Gastroesophageal sphincter (tissue), 4 donors: ENCODE results near the gene CAVIN2. TPM values are rescaled to one million over a fixed set of nuclear protein-coding genes. Genes with fewer than 3 reads are reported as not detected.

Experiments
- ATAC-seq: fragments of 150-250 bp; one replicate; pipeline ENCODE4 v1.9.1; 2016; ENCODE audit warnings: mild to moderate bottlenecking, moderate library complexity
- H3K27ac ChIP-seq, 4 donors: fragments of 200-600 bp; sonication (generic) in 3 of 4; 1 replicate in 3 of 4; 2 replicates in 1 of 4; pipeline ENCODE4 v1.5.1; 2016 to 2019
- H3K27me3 ChIP-seq: fragments of 200-600 bp; sonication (generic); one replicate; pipeline ENCODE4 v1.5.1; 2019
- H3K36me3 ChIP-seq, 2 donors: fragments of 200-600 bp; sonication (generic); one replicate each; pipeline ENCODE4 v1.5.1; 2019; ENCODE audit warnings: control low read depth in 1 of 2
- H3K4me1 ChIP-seq, 3 donors: fragments of 200-600 bp; sonication (generic); 1 replicate in 2 of 3; 2 replicates in 1 of 3; pipeline ENCODE4 v1.5.1; 2016 to 2019; ENCODE audit warnings: control low read depth in 2 of 3
- H3K4me3 ChIP-seq, 2 donors: fragments of 200-600 bp; sonication (generic); one replicate each; pipeline ENCODE4 v1.5.1; 2019; ENCODE audit warnings: mild to moderate bottlenecking in 1 of 2, moderate library complexity in 1 of 2
- H3K9me3 ChIP-seq, 3 donors: fragments of 200-600 bp; sonication (generic); one replicate each; pipeline ENCODE4 v1.5.1; 2017 to 2019; ENCODE audit warnings: control low read depth in 2 of 3
- EP300 ChIP-seq: sonication (generic); formaldehyde crosslinking; IDR thresholded peaks from one replicate; pipeline ENCODE4 v1.6.1; 2017; ENCODE audit warnings: antibody characterized with exemption, mild to moderate bottlenecking
- POLR2A ChIP-seq, 2 donors: fragments of 450-650 bp; IDR thresholded peaks; one replicate each; pipeline ENCODE4 v1.6.1; 2017; ENCODE audit warnings: antibody characterized with exemption in 2 of 2, mild to moderate bottlenecking in 2 of 2, moderate library complexity in 1 of 2
- POLR2AphosphoS5 ChIP-seq: sonication (generic); formaldehyde crosslinking; IDR thresholded peaks from one replicate; pipeline ENCODE4 v1.6.1; 2017; ENCODE audit warnings: antibody characterized with exemption
- WGBS, 2 donors: methylation state at CpG; one replicate each; pipeline ENCODE4 v1.1.5; 2018; ENCODE audit warnings: low coverage in 1 of 2; 5-methylcytosine and 5-hydroxymethylcytosine counted together
- total RNA-seq, 4 donors: library from RNA; depleted of rRNA; stranded (reverse); fragments of >200 nt; gene quantifications; one replicate each; pipeline ENCODE4 v1.1.0, GENCODE V29; 2016
- TF ChIP-seq, protein P1 (sequence below), 4 experiments: fragments of 200-600 bp in 2 of 4; fragments of 450-650 bp in 2 of 4; sonication (generic) in 1 of 4; IDR thresholded peaks; one replicate each; pipeline ENCODE4 v1.5.1; 2017 to 2019; ENCODE audit warnings: antibody characterized with exemption in 4 of 4, mild to moderate bottlenecking in 2 of 4, moderate library complexity in 2 of 4

Gene CAVIN2
- total RNA-seq, 4 donors from 2014 or later = 72.8 to 192 (median 129) TPM

DNA sequence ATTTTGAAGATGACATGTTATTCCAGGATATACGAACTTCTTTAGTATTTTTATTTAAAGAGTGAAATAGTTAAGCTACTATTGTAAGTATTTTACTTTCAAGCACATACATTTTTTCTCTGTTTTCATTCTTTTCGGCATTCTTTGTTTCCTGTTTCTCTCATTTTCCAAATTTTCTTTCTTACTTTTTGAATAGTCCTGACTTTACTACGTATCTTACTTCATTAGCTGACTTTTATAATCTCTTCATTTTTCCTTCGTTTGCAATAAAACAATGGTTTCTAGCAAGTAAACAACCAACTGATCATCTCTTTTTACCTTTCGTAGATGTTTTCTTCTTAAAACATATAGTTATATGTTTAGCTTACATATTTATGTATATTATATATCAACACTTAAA lies 11.8 kb downstream of the CAVIN2 start:
- Histone ChIP-seq H3K36me3 (peaks cover 0 to 24% of the 10 kb centered on the region in 2 donors), H3K27me3 (no peaks in the 10 kb centered on the region), H3K27ac (no peak overlapping the region), H3K4me1 (peaks cover 0 to 56% (median 6%) of the 10 kb centered on the region in 3 donors), H3K9me3 (no peaks in the 10 kb centered on the region), H3K4me3 (no peak overlapping the region)
- TF ChIP-seq EP300 = no peak
- TF ChIP-seq POLR2AphosphoS5 = no peak
- TF ChIP-seq, protein P1, sequence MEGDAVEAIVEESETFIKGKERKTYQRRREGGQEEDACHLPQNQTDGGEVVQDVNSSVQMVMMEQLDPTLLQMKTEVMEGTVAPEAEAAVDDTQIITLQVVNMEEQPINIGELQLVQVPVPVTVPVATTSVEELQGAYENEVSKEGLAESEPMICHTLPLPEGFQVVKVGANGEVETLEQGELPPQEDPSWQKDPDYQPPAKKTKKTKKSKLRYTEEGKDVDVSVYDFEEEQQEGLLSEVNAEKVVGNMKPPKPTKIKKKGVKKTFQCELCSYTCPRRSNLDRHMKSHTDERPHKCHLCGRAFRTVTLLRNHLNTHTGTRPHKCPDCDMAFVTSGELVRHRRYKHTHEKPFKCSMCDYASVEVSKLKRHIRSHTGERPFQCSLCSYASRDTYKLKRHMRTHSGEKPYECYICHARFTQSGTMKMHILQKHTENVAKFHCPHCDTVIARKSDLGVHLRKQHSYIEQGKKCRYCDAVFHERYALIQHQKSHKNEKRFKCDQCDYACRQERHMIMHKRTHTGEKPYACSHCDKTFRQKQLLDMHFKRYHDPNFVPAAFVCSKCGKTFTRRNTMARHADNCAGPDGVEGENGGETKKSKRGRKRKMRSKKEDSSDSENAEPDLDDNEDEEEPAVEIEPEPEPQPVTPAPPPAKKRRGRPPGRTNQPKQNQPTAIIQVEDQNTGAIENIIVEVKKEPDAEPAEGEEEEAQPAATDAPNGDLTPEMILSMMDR (IDR thresholded peaks at IDR 0.05) = no peak
- TF ChIP-seq POLR2A (IDR thresholded peaks at IDR 0.05) = no peak
- WGBS, 2 donors = 78 to 82% methylated on average over 3 to 5 of the region's 5 CpGs
- ATAC-seq = no peak

DNA sequence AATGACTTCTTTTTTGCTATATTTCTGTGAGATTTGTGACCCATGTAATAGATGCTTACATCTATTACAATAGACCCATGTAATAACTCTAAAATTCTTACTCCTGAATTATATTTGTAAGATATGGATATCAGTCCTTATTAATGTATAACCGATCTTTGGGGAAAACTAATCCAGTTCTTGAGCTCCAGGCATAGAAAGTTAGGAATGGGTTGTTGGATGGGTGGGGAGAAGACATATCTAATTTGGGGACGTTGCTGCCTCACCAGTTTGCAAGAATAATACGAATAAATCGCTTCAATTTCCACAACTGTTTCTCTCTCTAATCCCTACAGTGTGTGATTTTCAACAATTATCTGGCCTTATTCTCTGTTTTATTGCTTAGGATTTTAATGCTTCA lies 13.5 kb downstream of the CAVIN2 start:
- no peaks in the 10 kb centered on the region for H3K9me3 ChIP-seq
- H3K27ac ChIP-seq = no peak overlapping the region
- 84 to 89% methylated on average over 4 of the region's 4 CpGs for WGBS, 2 donors
- peaks cover 0 to 41% (median 0%) of the 10 kb centered on the region in 3 donors for H3K4me1 ChIP-seq
- no peak for ATAC-seq
- peaks cover 0 to 24% of the 10 kb centered on the region in 2 donors for H3K36me3 ChIP-seq
- no peaks in the 10 kb centered on the region for H3K27me3 ChIP-seq
- no peak overlapping the region for H3K4me3 ChIP-seq
- TF ChIP-seq POLR2AphosphoS5 (no peak), POLR2A (IDR thresholded peaks at IDR 0.05) (no peak), EP300 (no peak)
- TF ChIP-seq, protein P1 (IDR thresholded peaks at IDR 0.05) = no peak

DNA sequence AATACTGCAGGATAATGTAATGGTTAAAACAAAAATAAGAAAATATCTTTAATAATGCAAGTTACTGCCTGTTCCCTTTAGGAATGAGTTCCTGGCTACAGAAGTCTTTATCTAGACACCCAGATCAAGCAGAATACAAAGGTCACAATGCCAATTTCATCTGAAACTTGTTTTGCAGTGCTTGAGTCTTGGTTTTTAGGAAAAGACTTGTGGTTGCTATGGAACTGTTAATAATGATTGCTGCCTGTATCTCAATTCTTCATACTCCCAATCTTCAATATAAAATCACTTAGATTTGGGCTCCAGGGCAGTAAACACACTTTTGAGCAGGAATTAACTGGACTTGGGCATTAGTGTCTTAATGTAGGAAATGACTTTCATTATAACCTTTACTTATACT lies 14.2 kb downstream of the CAVIN2 start:
- H3K27me3 ChIP-seq = no peaks in the 10 kb centered on the region
- no peak overlapping the region for H3K27ac ChIP-seq
- no peak overlapping the region for H3K4me3 ChIP-seq
- TF ChIP-seq, protein P1 (IDR thresholded peaks at IDR 0.05) = no peak
- no peak for TF ChIP-seq EP300
- TF ChIP-seq POLR2A (IDR thresholded peaks at IDR 0.05) = no peak
- no peak for TF ChIP-seq POLR2AphosphoS5
- no peak for ATAC-seq
- H3K4me1 ChIP-seq = peaks cover 0 to 34% (median 0%) of the 10 kb centered on the region in 3 donors
- H3K36me3 ChIP-seq = peaks cover 0 to 24% of the 10 kb centered on the region in 2 donors
- no peaks in the 10 kb centered on the region for H3K9me3 ChIP-seq

DNA sequence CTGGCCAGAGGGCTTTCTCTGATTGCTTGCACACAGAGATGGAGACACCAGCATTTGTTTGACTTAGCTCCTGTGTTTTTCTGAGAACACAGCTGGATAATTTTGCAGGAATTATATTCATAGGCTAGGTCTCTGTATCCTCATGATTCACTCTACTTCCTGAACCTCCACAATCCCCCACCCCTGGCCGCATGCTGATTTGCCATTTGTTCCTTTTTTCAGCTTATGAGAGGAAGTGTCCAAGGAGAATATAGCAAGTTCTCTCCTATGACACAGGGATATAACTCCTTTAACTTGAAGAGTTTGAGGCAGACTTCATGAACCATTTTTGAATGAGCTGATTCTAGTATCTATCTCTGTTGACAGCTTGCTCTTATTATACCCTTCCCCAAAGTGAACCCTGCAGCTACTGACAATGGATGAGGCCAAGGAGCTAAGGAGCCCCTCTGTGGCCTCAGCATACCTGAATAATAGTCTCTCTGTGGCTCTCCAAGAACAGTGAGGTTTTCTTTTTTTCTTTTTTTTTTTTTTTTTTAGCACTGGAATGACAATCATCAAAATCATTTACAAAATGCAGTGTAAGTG lies 15.4 kb downstream of the CAVIN2 start:
- WGBS, 2 donors = 60 to 73% methylated on average over 1 of the region's 1 CpG
- no peak for ATAC-seq
- Histone ChIP-seq H3K27me3 (no peaks in the 10 kb centered on the region), H3K36me3 (peaks cover 0 to 20% of the 10 kb centered on the region in 2 donors), H3K9me3 (no peaks in the 10 kb centered on the region), H3K4me1 (peaks cover 0 to 23% (median 0%) of the 10 kb centered on the region in 3 donors), H3K4me3 (no peak overlapping the region), H3K27ac (no peak overlapping the region)
- TF ChIP-seq POLR2A (IDR thresholded peaks at IDR 0.05) (no peak), EP300 (no peak), POLR2AphosphoS5 (no peak)
- TF ChIP-seq, protein P1 (IDR thresholded peaks at IDR 0.05) = no peak

DNA sequence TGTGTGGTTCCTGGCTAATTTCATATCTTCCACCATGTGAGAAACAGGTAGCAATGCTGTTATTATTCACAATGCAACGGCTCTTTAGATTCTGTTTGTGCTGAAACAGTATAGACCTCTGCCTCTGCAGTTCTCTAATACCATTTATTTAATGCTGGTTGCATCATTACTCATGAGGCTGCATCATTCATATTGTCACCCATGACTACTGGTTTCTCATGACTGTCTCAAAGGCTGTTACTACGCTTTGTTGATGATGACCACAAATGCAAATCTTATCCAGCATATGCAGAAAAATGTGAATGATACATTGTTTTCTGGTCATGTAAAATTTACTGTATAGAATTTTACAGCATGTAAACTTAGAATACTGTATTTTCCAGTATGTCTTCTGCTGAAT lies 22.5 kb downstream of the CAVIN2 start:
- no peak for ATAC-seq

More for the DNA sequence above, 22.5 kb downstream of the CAVIN2 start:
- WGBS, 2 donors = 81 to 100% methylated on average over 2 of the region's 2 CpGs
- no peak overlapping the region for H3K4me3 ChIP-seq
- no peak overlapping the region for H3K27ac ChIP-seq
- no peaks in the 10 kb centered on the region for H3K27me3 ChIP-seq
- no peaks in the 10 kb centered on the region for H3K9me3 ChIP-seq
- H3K4me1 ChIP-seq = no peaks in the 10 kb centered on the region
- H3K36me3 ChIP-seq = no peaks in the 10 kb centered on the region
- TF ChIP-seq POLR2A (IDR thresholded peaks at IDR 0.05) (no peak), EP300 (no peak), POLR2AphosphoS5 (no peak)
- TF ChIP-seq, protein P1 (IDR thresholded peaks at IDR 0.05) = no peak
